K562 (cell line): Measurements from ENCODE around the gene DEGS1. TPM values are rescaled to one million over a fixed set of nuclear protein-coding genes. Genes with fewer than 3 reads are reported as not detected.

Experiments used
- BRD4 ChIP-seq: fragments of 200-600 bp; sonication (generic); IDR thresholded peaks from 2 replicates; pipeline ENCODE4 v1.6.1; 2017; ENCODE audit warnings: inconsistent platforms
- C11orf30 ChIP-seq: fragments of 450-650 bp; IDR thresholded peaks from 2 replicates; pipeline ENCODE4 v1.6.1; 2016; ENCODE audit warnings: low read depth, mild to moderate bottlenecking
- CBX8 ChIP-seq: fragments of 200-600 bp; sonication (generic); IDR thresholded peaks from 2 replicates; pipeline ENCODE4 v1.6.1; 2012; ENCODE audit warnings: borderline replicate concordance, mixed run types, low read depth, mild to moderate bottlenecking, moderate library complexity, mixed read lengths, low read length, control low read depth, inconsistent platforms; ENCODE audit not compliant: poor library complexity, severe bottlenecking; ENCODE audit errors: extremely low read depth
- CSDE1 ChIP-seq, 2 experiments: fragments of 450-650 bp; IDR thresholded peaks; 2 replicates each; pipeline ENCODE4 v1.6.1; 2016; ENCODE audit warnings: mild to moderate bottlenecking in 1 of 2
- EP300 ChIP-seq: IDR thresholded peaks from 2 replicates; pipeline ENCODE4 v1.6.1; 2012; ENCODE audit warnings: low read length, improper control_type of control experiment
- FOXP1 ChIP-seq: sonication (generic); formaldehyde crosslinking; IDR thresholded peaks from 2 replicates; pipeline ENCODE4 v1.8.0; 2022; ENCODE audit warnings: mild to moderate bottlenecking, missing genetic modification reagents
- HMGN3 ChIP-seq: IDR thresholded peaks from 2 replicates; pipeline ENCODE4 v1.6.1; 2011; ENCODE audit warnings: borderline replicate concordance, low read depth, mild to moderate bottlenecking, mixed read lengths, low read length; ENCODE audit not compliant: insufficient read length; ENCODE audit errors: extremely low read depth
- HNRNPUL1 ChIP-seq: fragments of 200-400 bp; formaldehyde crosslinking; IDR thresholded peaks from 2 replicates; pipeline ENCODE4 v1.6.1; 2017; ENCODE audit warnings: low read length
- IRF2 ChIP-seq: sonication (generic); formaldehyde crosslinking; IDR thresholded peaks from 2 replicates; pipeline ENCODE4 v1.8.1; 2022; ENCODE audit warnings: mild to moderate bottlenecking, missing genetic modification reagents
- MAFG ChIP-seq: fragments of 450-650 bp; conservative IDR thresholded peaks from 2 replicates; pipeline ENCODE4 v1.6.1; 2016; ENCODE audit warnings: missing genetic modification characterization, missing compliant biosample characterization
- MAFK ChIP-seq: IDR thresholded peaks from 2 replicates; pipeline ENCODE4 v1.6.1; 2011; ENCODE audit warnings: low read length, improper control_type of control experiment
- NR2C2 ChIP-seq, 2 experiments: fragments of 200-800 bp in 1 of 2; sonication (Bioruptor generic) in 1 of 2; sonication (generic) in 1 of 2; formaldehyde crosslinking in 1 of 2; IDR thresholded peaks; 2 replicates each; pipeline versions ENCODE4 v1.6.1 to v1.8.0; 2016 to 2022; ENCODE audit warnings: mild to moderate bottlenecking in 1 of 2, missing compliant biosample characterization in 1 of 2, missing genetic modification characterization in 1 of 2, missing genetic modification reagents in 1 of 2
- POLR2A ChIP-seq: fragments of 450-650 bp; conservative IDR thresholded peaks from 2 replicates; pipeline ENCODE4 v1.6.1; 2016
- RAD51 ChIP-seq: fragments of 450-650 bp; IDR thresholded peaks from 2 replicates; pipeline ENCODE4 v1.7.1; 2016; ENCODE audit warnings: low read depth, mild to moderate bottlenecking, borderline replicate concordance
- TAL1 ChIP-seq: fragments of 450-650 bp; IDR thresholded peaks from 2 replicates; pipeline ENCODE4 v1.6.1; 2016; ENCODE audit warnings: mild to moderate bottlenecking
- TCFL5 ChIP-seq: fragments of 250-450 bp; sonication (Bioruptor Pico); conservative IDR thresholded peaks from 2 replicates; pipeline ENCODE4 v1.6.1; 2021; ENCODE audit warnings: mild to moderate bottlenecking, moderate library complexity, matching md5 sums
- ZKSCAN1 ChIP-seq: fragments of 150-350 bp; IDR thresholded peaks from 2 replicates; pipeline ENCODE4 v1.6.1; 2016; ENCODE audit warnings: low read depth, low read length
- ZNF316 ChIP-seq: fragments of 450-650 bp; IDR thresholded peaks from 2 replicates; pipeline ENCODE4 v1.6.1; 2016
- ZNF551 ChIP-seq: fragments of 250-450 bp; sonication (Bioruptor Pico); IDR thresholded peaks from 2 replicates; pipeline ENCODE4 v1.5.0; 2021; ENCODE audit warnings: mild to moderate bottlenecking, moderate library complexity
- ZNF668 ChIP-seq: fragments of 250-450 bp; sonication (Bioruptor Pico); IDR thresholded peaks from 2 replicates; pipeline ENCODE4 v1.8.0; 2022; ENCODE audit warnings: mild to moderate bottlenecking, inconsistent platforms
- ZNF699 ChIP-seq: fragments of 250-450 bp; sonication (Bioruptor Pico); IDR thresholded peaks from 2 replicates; pipeline ENCODE4 v1.8.0; 2021; ENCODE audit warnings: mild to moderate bottlenecking, moderate library complexity; ENCODE audit not compliant: insufficient replicate concordance
- ZNF785 ChIP-seq: fragments of 250-450 bp; sonication (Bioruptor Pico); IDR thresholded peaks from 2 replicates; pipeline ENCODE4 v1.4.0; 2020; ENCODE audit warnings: mild to moderate bottlenecking
- polyA plus RNA-seq, 8 experiments: library from polyadenylated mRNA; depleted of rRNA in 4 of 8; stranded (reverse) in 5 of 8; unstranded in 3 of 8; fragments of >200 nt; fragmentation: Nextera tagmentation in 2 of 8; fragmentation: Illumina TruSeq in 1 of 8; extraction: Ambion mirVana in 2 of 8; extraction: Trizol in 1 of 8; gene quantifications; 2 replicates each; pipeline versions ENCODE4 v1.2.1 to v1.2.3, GENCODE V29; 2011 to 2014; ENCODE audit warnings: inconsistent platforms in 1 of 8, missing spikeins in 1 of 8
- total RNA-seq, 7 experiments: library from RNA; depleted of rRNA in 6 of 7; stranded (reverse); fragments of >200 nt in 6 of 7; fragmentation: Illumina TruSeq in 2 of 7; extraction: Trizol in 2 of 7; gene quantifications; 2 replicates each; pipeline versions ENCODE4 v1.2.1 to v1.2.3, GENCODE V29; 2011 to 2021; ENCODE audit warnings: low replicate concordance in 1 of 7
- TF ChIP-seq, protein P1 (sequence below), 3 experiments: IDR thresholded peaks in 2 of 3; conservative IDR thresholded peaks in 1 of 3; 2 replicates each; pipeline ENCODE4 v1.5.1; 2011 to 2012; ENCODE audit warnings: low read length in 3 of 3, mild to moderate bottlenecking in 3 of 3, control low read depth in 2 of 3, improper control_type of control experiment in 1 of 3, inconsistent platforms in 1 of 3, low read depth in 1 of 3, mixed read lengths in 1 of 3, moderate library complexity in 1 of 3; ENCODE audit not compliant: insufficient read depth in 2 of 3
- TF ChIP-seq, protein P2 (sequence below): fragments of 250-450 bp; sonication (Bioruptor Pico); IDR thresholded peaks from 2 replicates; pipeline ENCODE4 v1.5.0; 2020; ENCODE audit warnings: mild to moderate bottlenecking, borderline replicate concordance
- TF ChIP-seq, protein P3 (sequence below): fragments of 450-650 bp; IDR thresholded peaks from 2 replicates; pipeline ENCODE4 v1.6.1; 2016
- TF ChIP-seq, protein P4 (sequence below): sonication (generic); formaldehyde crosslinking; IDR thresholded peaks from 2 replicates; pipeline ENCODE4 v1.8.1; 2023; ENCODE audit warnings: mild to moderate bottlenecking, missing genetic modification reagents, moderate library complexity

Gene DEGS1
- total and polyA plus RNA-seq, 9 of the 15 experiments (the other 6 are each of a cell fraction or from before 2014, with no cell fraction given) = 12.3 to 95.0 (median 38.8) TPM

DNA sequence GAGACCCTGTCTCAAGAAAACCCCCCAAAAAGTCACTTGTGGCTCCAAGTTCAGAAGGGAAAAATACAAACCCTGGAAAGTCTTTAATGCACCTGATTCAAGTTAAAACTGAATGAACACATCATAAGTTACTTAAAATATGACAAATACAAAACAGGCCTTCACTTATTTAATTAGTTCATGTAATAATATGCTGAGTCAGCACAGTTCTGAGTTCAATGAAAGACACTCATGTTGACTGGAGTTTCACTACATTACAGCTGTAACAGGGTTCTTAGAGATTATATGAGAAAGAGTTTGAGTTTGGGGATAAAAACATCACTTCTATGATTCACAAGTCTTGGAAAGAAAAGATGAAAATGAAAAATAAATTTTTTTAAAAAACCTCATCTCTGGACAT lies 51.0 kb downstream of the DEGS1 start (continued):
- TF ChIP-seq, protein P1, sequence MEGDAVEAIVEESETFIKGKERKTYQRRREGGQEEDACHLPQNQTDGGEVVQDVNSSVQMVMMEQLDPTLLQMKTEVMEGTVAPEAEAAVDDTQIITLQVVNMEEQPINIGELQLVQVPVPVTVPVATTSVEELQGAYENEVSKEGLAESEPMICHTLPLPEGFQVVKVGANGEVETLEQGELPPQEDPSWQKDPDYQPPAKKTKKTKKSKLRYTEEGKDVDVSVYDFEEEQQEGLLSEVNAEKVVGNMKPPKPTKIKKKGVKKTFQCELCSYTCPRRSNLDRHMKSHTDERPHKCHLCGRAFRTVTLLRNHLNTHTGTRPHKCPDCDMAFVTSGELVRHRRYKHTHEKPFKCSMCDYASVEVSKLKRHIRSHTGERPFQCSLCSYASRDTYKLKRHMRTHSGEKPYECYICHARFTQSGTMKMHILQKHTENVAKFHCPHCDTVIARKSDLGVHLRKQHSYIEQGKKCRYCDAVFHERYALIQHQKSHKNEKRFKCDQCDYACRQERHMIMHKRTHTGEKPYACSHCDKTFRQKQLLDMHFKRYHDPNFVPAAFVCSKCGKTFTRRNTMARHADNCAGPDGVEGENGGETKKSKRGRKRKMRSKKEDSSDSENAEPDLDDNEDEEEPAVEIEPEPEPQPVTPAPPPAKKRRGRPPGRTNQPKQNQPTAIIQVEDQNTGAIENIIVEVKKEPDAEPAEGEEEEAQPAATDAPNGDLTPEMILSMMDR (IDR thresholded peaks at IDR 0.05 in 2 of 3, conservative IDR thresholded peaks at IDR 0.05 in 1 of 3; ENCODE audit: insufficient read depth in 2 of 3, low read depth in 1 of 3, low read length in 3 of 3) = no peak
- TF ChIP-seq ZNF699 = no peak
- no peak for TF ChIP-seq RAD51
- TF ChIP-seq C11orf30 = peak; percentile 98
- no peak for TF ChIP-seq EP300
- TF ChIP-seq, protein P2, sequence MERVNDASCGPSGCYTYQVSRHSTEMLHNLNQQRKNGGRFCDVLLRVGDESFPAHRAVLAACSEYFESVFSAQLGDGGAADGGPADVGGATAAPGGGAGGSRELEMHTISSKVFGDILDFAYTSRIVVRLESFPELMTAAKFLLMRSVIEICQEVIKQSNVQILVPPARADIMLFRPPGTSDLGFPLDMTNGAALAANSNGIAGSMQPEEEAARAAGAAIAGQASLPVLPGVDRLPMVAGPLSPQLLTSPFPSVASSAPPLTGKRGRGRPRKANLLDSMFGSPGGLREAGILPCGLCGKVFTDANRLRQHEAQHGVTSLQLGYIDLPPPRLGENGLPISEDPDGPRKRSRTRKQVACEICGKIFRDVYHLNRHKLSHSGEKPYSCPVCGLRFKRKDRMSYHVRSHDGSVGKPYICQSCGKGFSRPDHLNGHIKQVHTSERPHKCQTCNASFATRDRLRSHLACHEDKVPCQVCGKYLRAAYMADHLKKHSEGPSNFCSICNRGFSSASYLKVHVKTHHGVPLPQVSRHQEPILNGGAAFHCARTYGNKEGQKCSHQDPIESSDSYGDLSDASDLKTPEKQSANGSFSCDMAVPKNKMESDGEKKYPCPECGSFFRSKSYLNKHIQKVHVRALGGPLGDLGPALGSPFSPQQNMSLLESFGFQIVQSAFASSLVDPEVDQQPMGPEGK (CRISPR knock-in tag) = no peak
- TF ChIP-seq ZNF316 = peak; percentile 99
- no peak for TF ChIP-seq HMGN3
- TF ChIP-seq BRD4 = no peak
- no peak for TF ChIP-seq ZNF785
- no peak for TF ChIP-seq ZNF551 (CRISPR knock-in tag)
- TF ChIP-seq MAFK = peak; percentile 100
- no peak for TF ChIP-seq IRF2 (CRISPR knock-in tag)
- no peak for TF ChIP-seq CSDE1 (IDR thresholded peaks at IDR 0.05)
- no peak for TF ChIP-seq CBX8
- TF ChIP-seq HNRNPUL1 = no peak
- no peak for TF ChIP-seq POLR2A
- TF ChIP-seq, protein P3, sequence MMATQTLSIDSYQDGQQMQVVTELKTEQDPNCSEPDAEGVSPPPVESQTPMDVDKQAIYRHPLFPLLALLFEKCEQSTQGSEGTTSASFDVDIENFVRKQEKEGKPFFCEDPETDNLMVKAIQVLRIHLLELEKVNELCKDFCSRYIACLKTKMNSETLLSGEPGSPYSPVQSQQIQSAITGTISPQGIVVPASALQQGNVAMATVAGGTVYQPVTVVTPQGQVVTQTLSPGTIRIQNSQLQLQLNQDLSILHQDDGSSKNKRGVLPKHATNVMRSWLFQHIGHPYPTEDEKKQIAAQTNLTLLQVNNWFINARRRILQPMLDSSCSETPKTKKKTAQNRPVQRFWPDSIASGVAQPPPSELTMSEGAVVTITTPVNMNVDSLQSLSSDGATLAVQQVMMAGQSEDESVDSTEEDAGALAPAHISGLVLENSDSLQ = no peak
- TF ChIP-seq, protein P4, sequence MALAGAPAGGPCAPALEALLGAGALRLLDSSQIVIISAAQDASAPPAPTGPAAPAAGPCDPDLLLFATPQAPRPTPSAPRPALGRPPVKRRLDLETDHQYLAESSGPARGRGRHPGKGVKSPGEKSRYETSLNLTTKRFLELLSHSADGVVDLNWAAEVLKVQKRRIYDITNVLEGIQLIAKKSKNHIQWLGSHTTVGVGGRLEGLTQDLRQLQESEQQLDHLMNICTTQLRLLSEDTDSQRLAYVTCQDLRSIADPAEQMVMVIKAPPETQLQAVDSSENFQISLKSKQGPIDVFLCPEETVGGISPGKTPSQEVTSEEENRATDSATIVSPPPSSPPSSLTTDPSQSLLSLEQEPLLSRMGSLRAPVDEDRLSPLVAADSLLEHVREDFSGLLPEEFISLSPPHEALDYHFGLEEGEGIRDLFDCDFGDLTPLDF = no peak
- TF ChIP-seq MAFG (tag) = peak; percentile 98
- no peak for TF ChIP-seq ZNF668 (CRISPR knock-in tag)
- no peak for TF ChIP-seq ZKSCAN1
- no peak for TF ChIP-seq TCFL5
- TF ChIP-seq NR2C2 (CRISPR knock-in tag; IDR thresholded peaks at IDR 0.05) = no peak
- no peak for TF ChIP-seq NR2C2 (tag; IDR thresholded peaks at IDR 0.05)
- no peak for TF ChIP-seq TAL1
- TF ChIP-seq FOXP1 (CRISPR knock-in tag) = no peak
